K562 (cell line): Measurements from ENCODE around the gene TULP1. TPM values are rescaled to one million over a fixed set of nuclear protein-coding genes. Genes with fewer than 3 reads are reported as not detected.

Source experiments
- MAFG ChIP-seq: fragments of 450-650 bp; conservative IDR thresholded peaks from 2 replicates; pipeline ENCODE4 v1.6.1; 2016; ENCODE audit warnings: missing genetic modification characterization, missing compliant biosample characterization
- RBM39 ChIP-seq: fragments of 200-400 bp; formaldehyde crosslinking; optimal IDR thresholded peaks from 2 replicates; pipeline ENCODE3; 2018; ENCODE audit warnings: low read depth, low read length
- RFX5 ChIP-seq: IDR thresholded peaks from 2 replicates; pipeline ENCODE4 v1.6.1; 2011; ENCODE audit warnings: low read depth, mild to moderate bottlenecking, improper control_type of control experiment, low read length
- SMAD4 ChIP-seq: fragments of 250-450 bp; sonication (Bioruptor Pico); conservative IDR thresholded peaks from 2 replicates; pipeline ENCODE4 v1.8.0; 2021; ENCODE audit warnings: inconsistent platforms, mild to moderate bottlenecking, moderate library complexity
- SMARCB1 ChIP-seq: IDR thresholded peaks from 2 replicates; pipeline ENCODE4 v1.6.1; 2011; ENCODE audit warnings: improper control_type of control experiment, low read depth; ENCODE audit not compliant: insufficient read length
- ZFP36 ChIP-seq: fragments of 150-350 bp; IDR thresholded peaks from 2 replicates; pipeline ENCODE4 v1.6.1; 2018; ENCODE audit warnings: low read length, low read depth; ENCODE audit not compliant: partially characterized antibody
- polyA plus RNA-seq, 8 experiments: library from polyadenylated mRNA; depleted of rRNA in 4 of 8; stranded (reverse) in 5 of 8; unstranded in 3 of 8; fragments of >200 nt; fragmentation: Nextera tagmentation in 2 of 8; fragmentation: Illumina TruSeq in 1 of 8; extraction: Ambion mirVana in 2 of 8; extraction: Trizol in 1 of 8; gene quantifications; 2 replicates each; pipeline versions ENCODE4 v1.2.1 to v1.2.3, GENCODE V29; 2011 to 2014; ENCODE audit warnings: inconsistent platforms in 1 of 8, missing spikeins in 1 of 8
- total RNA-seq, 7 experiments: library from RNA; depleted of rRNA in 6 of 7; stranded (reverse); fragments of >200 nt in 6 of 7; fragmentation: Illumina TruSeq in 2 of 7; extraction: Trizol in 2 of 7; gene quantifications; 2 replicates each; pipeline versions ENCODE4 v1.2.1 to v1.2.3, GENCODE V29; 2011 to 2021; ENCODE audit warnings: low replicate concordance in 1 of 7
- TF ChIP-seq, protein P1 (sequence below): fragments of 450-650 bp; IDR thresholded peaks from 2 replicates; pipeline ENCODE4 v1.6.1; 2016
- TF ChIP-seq, protein P2 (sequence below): sonication (generic); formaldehyde crosslinking; IDR thresholded peaks from 2 replicates; pipeline ENCODE4 v1.8.0; 2022; ENCODE audit warnings: missing genetic modification reagents, mild to moderate bottlenecking, borderline replicate concordance
- TF ChIP-seq, protein P3 (sequence below): fragments of 250-450 bp; sonication (Bioruptor Pico); IDR thresholded peaks from 2 replicates; pipeline ENCODE4 v1.5.1; 2021; ENCODE audit warnings: mild to moderate bottlenecking
- TF ChIP-seq, protein P4 (sequence below): fragments of 450-650 bp; IDR thresholded peaks from 2 replicates; pipeline ENCODE4 v1.6.1; 2016; ENCODE audit warnings: borderline replicate concordance
- TF ChIP-seq, protein P5 (sequence below): sonication (generic); formaldehyde crosslinking; IDR thresholded peaks from 2 replicates; pipeline ENCODE4 v1.8.0; 2023; ENCODE audit warnings: mild to moderate bottlenecking, missing genetic modification reagents
- TF ChIP-seq, protein P6 (sequence below): sonication (generic); formaldehyde crosslinking; IDR thresholded peaks from 2 replicates; pipeline ENCODE4 v1.8.0; 2022; ENCODE audit warnings: mild to moderate bottlenecking, missing genetic modification reagents

The TULP1 gene
- total and polyA plus RNA-seq, 9 of the 15 experiments (the other 6 are each of a cell fraction or from before 2014, with no cell fraction given) = 0.06 to 0.17 (median 0.09) TPM; not detected in 6

DNA sequence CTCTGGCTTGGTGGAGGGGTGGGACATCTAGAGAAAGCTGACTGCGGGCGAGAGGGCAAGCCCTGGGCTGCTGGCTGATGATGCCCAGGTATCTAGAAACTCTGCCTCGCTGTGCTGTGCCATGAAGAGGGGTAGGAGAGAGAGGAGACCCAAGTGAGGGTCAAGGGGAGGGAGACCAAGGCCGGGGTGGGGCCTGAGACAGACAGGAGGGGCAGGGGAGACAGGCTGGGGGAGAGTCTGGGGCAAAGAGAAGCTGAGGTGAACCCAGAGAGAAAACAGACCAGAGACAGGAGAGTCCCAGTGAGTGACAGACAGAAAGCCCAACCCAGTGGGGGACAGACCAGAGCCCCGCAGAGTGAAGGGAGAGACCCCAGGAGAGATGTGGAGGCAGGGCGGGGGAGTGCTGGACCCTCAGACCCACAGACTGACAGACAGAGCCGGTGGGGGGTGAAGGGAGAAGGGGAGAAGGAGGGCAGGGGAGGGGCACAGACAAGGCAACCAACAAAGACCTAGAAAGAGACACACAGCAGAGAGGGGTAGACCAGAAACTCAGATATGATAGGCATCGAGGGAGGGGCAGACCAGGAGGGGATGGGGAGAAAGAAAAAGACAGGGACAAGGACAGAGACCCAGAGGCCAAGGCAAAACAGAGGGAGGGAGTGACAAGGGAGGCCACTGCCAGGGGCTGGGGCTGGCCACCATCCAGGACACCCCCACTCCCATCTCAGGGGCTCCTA is 21.7 kb downstream of the TULP1 start (continued):
- TF ChIP-seq, protein P1, sequence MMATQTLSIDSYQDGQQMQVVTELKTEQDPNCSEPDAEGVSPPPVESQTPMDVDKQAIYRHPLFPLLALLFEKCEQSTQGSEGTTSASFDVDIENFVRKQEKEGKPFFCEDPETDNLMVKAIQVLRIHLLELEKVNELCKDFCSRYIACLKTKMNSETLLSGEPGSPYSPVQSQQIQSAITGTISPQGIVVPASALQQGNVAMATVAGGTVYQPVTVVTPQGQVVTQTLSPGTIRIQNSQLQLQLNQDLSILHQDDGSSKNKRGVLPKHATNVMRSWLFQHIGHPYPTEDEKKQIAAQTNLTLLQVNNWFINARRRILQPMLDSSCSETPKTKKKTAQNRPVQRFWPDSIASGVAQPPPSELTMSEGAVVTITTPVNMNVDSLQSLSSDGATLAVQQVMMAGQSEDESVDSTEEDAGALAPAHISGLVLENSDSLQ = peak; percentile 89
- TF ChIP-seq, protein P2, sequence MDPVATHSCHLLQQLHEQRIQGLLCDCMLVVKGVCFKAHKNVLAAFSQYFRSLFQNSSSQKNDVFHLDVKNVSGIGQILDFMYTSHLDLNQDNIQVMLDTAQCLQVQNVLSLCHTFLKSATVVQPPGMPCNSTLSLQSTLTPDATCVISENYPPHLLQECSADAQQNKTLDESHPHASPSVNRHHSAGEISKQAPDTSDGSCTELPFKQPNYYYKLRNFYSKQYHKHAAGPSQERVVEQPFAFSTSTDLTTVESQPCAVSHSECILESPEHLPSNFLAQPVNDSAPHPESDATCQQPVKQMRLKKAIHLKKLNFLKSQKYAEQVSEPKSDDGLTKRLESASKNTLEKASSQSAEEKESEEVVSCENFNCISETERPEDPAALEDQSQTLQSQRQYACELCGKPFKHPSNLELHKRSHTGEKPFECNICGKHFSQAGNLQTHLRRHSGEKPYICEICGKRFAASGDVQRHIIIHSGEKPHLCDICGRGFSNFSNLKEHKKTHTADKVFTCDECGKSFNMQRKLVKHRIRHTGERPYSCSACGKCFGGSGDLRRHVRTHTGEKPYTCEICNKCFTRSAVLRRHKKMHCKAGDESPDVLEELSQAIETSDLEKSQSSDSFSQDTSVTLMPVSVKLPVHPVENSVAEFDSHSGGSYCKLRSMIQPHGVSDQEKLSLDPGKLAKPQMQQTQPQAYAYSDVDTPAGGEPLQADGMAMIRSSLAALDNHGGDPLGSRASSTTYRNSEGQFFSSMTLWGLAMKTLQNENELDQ = no peak
- TF ChIP-seq RBM39 (no peak), MAFG (tag) (no peak), SMARCB1 (no peak), ZFP36 (peak; percentile 50), SMAD4 (CRISPR knock-in tag) (no peak), RFX5 (no peak)
- TF ChIP-seq, protein P3, sequence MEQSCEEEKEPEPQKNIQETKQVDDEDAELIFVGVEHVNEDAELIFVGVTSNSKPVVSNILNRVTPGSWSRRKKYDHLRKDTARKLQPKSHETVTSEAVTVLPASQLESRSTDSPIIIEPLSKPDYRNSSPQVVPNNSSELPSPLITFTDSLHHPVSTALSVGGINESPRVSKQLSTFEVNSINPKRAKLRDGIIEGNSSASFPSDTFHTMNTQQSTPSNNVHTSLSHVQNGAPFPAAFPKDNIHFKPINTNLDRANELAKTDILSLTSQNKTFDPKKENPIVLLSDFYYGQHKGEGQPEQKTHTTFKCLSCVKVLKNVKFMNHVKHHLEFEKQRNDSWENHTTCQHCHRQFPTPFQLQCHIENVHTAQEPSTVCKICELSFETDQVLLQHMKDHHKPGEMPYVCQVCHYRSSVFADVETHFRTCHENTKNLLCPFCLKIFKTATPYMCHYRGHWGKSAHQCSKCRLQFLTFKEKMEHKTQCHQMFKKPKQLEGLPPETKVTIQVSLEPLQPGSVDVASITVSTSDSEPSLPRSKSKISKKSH (CRISPR knock-in tag) = no peak
- TF ChIP-seq, protein P4, sequence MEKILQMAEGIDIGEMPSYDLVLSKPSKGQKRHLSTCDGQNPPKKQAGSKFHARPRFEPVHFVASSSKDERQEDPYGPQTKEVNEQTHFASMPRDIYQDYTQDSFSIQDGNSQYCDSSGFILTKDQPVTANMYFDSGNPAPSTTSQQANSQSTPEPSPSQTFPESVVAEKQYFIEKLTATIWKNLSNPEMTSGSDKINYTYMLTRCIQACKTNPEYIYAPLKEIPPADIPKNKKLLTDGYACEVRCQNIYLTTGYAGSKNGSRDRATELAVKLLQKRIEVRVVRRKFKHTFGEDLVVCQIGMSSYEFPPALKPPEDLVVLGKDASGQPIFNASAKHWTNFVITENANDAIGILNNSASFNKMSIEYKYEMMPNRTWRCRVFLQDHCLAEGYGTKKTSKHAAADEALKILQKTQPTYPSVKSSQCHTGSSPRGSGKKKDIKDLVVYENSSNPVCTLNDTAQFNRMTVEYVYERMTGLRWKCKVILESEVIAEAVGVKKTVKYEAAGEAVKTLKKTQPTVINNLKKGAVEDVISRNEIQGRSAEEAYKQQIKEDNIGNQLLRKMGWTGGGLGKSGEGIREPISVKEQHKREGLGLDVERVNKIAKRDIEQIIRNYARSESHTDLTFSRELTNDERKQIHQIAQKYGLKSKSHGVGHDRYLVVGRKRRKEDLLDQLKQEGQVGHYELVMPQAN = no peak
- TF ChIP-seq, protein P5, sequence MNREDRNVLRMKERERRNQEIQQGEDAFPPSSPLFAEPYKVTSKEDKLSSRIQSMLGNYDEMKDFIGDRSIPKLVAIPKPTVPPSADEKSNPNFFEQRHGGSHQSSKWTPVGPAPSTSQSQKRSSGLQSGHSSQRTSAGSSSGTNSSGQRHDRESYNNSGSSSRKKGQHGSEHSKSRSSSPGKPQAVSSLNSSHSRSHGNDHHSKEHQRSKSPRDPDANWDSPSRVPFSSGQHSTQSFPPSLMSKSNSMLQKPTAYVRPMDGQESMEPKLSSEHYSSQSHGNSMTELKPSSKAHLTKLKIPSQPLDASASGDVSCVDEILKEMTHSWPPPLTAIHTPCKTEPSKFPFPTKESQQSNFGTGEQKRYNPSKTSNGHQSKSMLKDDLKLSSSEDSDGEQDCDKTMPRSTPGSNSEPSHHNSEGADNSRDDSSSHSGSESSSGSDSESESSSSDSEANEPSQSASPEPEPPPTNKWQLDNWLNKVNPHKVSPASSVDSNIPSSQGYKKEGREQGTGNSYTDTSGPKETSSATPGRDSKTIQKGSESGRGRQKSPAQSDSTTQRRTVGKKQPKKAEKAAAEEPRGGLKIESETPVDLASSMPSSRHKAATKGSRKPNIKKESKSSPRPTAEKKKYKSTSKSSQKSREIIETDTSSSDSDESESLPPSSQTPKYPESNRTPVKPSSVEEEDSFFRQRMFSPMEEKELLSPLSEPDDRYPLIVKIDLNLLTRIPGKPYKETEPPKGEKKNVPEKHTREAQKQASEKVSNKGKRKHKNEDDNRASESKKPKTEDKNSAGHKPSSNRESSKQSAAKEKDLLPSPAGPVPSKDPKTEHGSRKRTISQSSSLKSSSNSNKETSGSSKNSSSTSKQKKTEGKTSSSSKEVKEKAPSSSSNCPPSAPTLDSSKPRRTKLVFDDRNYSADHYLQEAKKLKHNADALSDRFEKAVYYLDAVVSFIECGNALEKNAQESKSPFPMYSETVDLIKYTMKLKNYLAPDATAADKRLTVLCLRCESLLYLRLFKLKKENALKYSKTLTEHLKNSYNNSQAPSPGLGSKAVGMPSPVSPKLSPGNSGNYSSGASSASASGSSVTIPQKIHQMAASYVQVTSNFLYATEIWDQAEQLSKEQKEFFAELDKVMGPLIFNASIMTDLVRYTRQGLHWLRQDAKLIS (CRISPR knock-in tag) = no peak
- TF ChIP-seq, protein P6, sequence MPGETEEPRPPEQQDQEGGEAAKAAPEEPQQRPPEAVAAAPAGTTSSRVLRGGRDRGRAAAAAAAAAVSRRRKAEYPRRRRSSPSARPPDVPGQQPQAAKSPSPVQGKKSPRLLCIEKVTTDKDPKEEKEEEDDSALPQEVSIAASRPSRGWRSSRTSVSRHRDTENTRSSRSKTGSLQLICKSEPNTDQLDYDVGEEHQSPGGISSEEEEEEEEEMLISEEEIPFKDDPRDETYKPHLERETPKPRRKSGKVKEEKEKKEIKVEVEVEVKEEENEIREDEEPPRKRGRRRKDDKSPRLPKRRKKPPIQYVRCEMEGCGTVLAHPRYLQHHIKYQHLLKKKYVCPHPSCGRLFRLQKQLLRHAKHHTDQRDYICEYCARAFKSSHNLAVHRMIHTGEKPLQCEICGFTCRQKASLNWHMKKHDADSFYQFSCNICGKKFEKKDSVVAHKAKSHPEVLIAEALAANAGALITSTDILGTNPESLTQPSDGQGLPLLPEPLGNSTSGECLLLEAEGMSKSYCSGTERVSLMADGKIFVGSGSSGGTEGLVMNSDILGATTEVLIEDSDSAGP (CRISPR knock-in tag) = no peak
